Hypothalamus (tissue), 51 donors: ENCODE data around the gene KIAA0513.

Experiments used
- DNase-seq, 51 donors: peaks; one replicate each; lab custom pipeline; 2025; lab: John Stamatoyannopoulos, UW

KIAA0513 gene

GRCh38 chr16:85126705-85127378 is 99.2 kb downstream of the KIAA0513 start:
- peak in 22 of 51 donors; percentile 5 to 59 (median 34) for DNase-seq

GRCh38 chr16:85127379-85127723 is 99.8 kb downstream of the KIAA0513 start:
- no peak for DNase-seq

GRCh38 chr16:85128079-85128837 is 100.7 kb downstream of the KIAA0513 start:
- no peak for DNase-seq

- peak in 8 of 51 donors; percentile 8 to 52 (median 13) for DNase-seq
These were observed 102.5 kb downstream of the KIAA0513 start for GRCh38 chr16:85129876-85130704.

- DNase-seq, result peak in 1 of 51 donors; percentile 7
These were observed 103.1 kb downstream of the KIAA0513 start for GRCh38 chr16:85130705-85131028.

GRCh38 chr16:85132456-85133289 is 105.1 kb downstream of the KIAA0513 start:
- DNase-seq, result no peak

- no peak for DNase-seq
These were observed 105.7 kb downstream of the KIAA0513 start for GRCh38 chr16:85133290-85133599.

GRCh38 chr16:85134076-85134788 is 106.6 kb downstream of the KIAA0513 start:
- no peak for DNase-seq

GRCh38 chr16:85134789-85135142 is 107.2 kb downstream of the KIAA0513 start:
- DNase-seq, result no peak

GRCh38 chr16:85136213-85136701 is 108.7 kb downstream of the KIAA0513 start:
- peak in 13 of 51 donors; percentile 8 to 46 (median 22) for DNase-seq

- peak in 1 of 51 donors; percentile 19 for DNase-seq
These were observed 109.2 kb downstream of the KIAA0513 start for GRCh38 chr16:85136702-85137322.

GRCh38 chr16:85137323-85138072 is 109.9 kb downstream of the KIAA0513 start:
- peak in 50 of 51 donors; percentile 29 to 95 (median 83) for DNase-seq

GRCh38 chr16:85138073-85138824 is 110.7 kb downstream of the KIAA0513 start:
- no peak for DNase-seq

GRCh38 chr16:85138825-85139627 is 111.4 kb downstream of the KIAA0513 start:
- DNase-seq, result no peak

- no peak for DNase-seq
These were observed 112.3 kb downstream of the KIAA0513 start for GRCh38 chr16:85139881-85140339.

GRCh38 chr16:85140455-85141012 is 112.9 kb downstream of the KIAA0513 start:
- no peak for DNase-seq
